HG02840 (cell line): Measurements from ENCODE around the gene ITLN1.
"Not testable (repeated sequence)": the region's sequence is repeated elsewhere in the genome, so short reads cannot be mapped to it uniquely, and the experiment has no call there.

ENCODE experiments used
- ATAC-seq: cut with Tn5 transposase; IDR thresholded peaks from one replicate; pipeline ENCODE4 v1.9.1; 2021; ENCODE audit warnings: mild to moderate bottlenecking, moderate library complexity, moderate number of reproducible peaks; ENCODE audit not compliant: unreplicated experiment, low FRiP score

ITLN1 gene

GRCh38 chr1:160885042-160885441 is at the start of gene ITLN1:
TSS of gene ITLN1 (minus strand) at chr1:160885180. CDS start at chr1:160884877, 303 bp downstream.
- no peak for ATAC-seq

DNA sequence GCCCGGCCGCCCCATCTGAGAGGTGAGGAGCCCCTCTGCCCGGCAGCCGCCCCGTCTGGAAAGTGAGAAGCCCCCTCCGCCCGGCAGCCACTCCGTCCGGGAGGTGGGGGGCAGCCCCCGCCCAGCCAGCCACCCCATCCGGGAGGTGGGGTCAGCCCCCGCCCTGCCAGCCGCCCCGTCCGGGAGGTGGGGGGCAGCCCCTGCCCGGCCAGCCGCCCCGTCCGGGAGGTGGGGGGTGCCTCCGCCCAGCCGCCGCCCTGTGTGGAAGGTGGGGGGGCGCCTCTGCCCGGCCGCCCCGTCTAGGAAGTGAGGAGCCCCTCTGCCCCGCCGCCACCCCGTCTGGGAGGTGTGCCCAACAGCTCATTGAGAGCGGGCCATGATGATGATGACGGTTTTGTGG is 48.3 kb upstream of the ITLN1 start:
- ATAC-seq: not testable (repeated sequence)

DNA sequence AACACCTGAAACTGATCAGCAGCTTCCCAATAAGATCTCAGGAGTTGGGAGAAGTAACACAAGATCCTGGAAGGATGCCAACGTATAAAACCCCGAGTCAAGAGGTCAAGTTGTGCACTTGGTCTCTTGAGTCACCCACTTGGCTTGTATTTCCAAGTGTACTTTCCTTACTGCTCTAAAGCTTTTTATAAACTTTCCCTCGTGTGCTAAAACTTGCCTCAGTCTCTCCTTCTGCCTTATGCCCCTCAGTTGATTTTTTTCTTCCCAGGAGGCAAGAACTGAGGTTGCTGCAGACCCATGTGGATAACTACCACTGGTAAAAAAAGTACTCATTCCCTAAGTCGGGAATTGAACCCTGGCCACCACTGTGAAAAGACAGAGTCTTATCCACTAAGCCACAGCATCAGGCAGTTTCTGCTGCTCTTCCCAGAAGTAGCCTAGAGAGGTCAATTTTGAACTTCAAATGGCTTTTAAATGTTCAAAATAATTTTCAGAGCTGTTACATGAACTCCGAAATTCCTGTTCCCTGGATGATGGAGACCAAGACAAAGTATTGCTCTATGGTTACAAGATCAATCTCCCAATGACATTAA is 40.8 kb upstream of the ITLN1 start:
- ATAC-seq: no peak

DNA sequence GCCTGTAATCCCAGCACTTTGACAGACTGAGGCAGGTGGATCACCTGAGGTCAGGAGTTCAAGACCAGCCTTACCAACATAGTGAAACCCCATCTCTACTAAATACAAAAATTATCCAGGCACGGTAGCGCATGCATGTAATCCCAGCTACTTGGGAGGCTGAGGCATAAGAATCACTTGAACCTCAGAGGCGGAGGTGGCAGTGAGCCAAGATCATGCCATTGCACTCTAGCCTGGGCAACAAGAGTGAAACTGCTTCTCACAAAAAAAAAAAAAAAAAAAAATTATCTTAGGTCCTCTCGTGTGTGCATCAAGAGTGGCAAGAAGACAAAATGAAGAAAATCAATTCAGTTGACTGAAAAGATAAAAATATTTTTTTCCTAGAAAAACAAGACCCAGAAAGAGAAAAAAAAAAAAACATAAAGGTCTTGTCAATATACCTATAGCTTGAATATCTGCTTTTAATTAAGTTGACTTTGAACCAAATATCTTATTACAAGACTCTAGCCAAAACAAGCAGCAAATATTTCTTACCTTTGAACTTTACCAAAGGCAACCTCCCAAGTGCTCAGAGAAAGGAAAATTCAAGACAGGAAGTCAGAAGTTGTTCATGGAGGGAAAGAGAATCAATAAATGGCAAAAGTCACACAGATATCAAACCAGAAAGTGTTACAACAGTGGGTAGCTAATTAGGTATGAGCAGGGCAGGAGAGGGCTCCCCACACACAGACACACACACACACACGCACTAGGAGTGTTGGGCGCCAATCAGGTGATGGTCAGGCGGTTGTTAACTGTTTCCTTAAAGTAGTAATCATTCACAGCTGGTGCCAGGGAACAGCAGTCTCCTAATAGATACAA is 40.0 kb upstream of the ITLN1 start:
- ATAC-seq: no peak

- no peak for ATAC-seq
These were observed 31.7 kb upstream of the ITLN1 start for GRCh38 chr1:160916666-160917065.

DNA sequence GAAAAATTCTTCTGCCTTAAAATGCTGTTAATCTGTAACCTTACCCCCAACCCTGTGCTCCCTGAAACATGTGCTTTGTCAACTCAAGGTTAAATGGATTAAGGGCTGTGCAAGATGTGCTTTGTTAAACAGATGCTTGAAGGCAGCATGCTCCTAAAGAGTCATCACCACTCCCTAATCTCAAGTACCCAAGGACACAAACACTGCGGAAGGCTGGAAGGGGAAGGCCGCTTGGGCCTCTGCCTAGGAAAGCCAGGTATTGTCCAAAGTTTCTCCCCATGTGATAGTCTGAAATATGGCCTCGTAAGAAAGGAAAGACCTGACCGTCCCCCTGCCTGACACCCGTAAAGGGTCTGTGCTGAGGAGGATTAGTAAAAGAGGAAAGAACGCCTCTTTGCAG is 28.2 kb upstream of the ITLN1 start:
- ATAC-seq: not testable (repeated sequence)

- no peak for ATAC-seq
These were observed 26.9 kb upstream of the ITLN1 start for GRCh38 chr1:160911925-160912324.

DNA sequence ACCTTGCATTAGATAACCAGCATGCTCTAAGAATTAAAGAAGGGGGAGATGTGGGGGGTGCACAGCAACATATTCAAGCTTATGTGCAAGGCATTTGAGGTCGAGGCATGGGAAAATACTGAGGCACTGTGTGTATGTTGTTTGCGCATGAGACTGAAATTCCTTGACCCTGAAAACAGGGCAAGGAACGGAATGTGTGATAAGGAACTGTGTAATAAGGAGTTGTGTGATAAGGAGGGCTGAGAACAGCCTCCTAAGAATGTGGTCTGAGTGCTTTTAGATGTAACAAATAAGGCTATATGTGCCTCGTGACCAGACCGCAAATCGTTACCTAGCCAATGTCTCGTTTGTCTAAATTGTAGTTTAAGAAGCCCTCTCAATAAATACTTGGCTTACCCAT is 26.5 kb upstream of the ITLN1 start:
- ATAC-seq: no peak

- ATAC-seq: no peak
These were observed 25.3 kb upstream of the ITLN1 start for GRCh38 chr1:160910170-160910750.

DNA sequence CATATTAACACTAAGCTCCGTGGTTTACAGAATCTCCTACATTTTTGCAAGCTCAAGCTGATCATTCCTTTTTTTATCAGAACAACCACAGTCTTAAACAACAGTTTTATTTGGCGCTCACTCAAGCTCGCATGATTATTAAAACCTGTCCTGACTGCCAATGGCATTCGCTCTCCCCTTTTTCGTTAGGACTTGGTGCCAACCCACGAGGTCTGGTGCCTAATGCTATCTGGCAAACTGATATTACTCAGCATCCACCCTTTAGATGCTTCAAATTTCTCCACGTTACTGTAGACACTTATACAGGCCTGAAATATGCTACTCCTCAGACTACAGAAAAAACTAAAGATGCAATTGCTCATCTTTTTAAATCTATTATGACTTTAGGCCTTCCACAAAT is 23.0 kb upstream of the ITLN1 start:
- ATAC-seq: no peak

DNA sequence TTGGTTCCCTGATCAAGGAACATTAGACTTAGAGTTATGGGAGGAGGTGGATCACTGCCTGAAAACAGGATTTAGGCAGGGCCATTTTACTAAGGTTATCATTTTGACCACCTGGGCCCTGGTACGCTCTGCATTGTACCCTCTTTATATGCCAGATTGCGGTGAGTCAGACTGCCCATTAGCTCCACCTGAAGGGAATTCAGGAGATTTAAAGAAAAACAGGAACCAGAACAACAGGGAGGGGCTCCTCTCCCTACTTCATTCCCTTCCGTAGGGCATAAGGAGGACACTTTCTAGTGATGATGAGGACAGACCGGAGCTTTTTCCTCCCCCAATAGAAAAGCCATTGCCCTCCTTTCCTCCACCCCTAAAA is 20.6 kb upstream of the ITLN1 start:
- no peak for ATAC-seq

DNA sequence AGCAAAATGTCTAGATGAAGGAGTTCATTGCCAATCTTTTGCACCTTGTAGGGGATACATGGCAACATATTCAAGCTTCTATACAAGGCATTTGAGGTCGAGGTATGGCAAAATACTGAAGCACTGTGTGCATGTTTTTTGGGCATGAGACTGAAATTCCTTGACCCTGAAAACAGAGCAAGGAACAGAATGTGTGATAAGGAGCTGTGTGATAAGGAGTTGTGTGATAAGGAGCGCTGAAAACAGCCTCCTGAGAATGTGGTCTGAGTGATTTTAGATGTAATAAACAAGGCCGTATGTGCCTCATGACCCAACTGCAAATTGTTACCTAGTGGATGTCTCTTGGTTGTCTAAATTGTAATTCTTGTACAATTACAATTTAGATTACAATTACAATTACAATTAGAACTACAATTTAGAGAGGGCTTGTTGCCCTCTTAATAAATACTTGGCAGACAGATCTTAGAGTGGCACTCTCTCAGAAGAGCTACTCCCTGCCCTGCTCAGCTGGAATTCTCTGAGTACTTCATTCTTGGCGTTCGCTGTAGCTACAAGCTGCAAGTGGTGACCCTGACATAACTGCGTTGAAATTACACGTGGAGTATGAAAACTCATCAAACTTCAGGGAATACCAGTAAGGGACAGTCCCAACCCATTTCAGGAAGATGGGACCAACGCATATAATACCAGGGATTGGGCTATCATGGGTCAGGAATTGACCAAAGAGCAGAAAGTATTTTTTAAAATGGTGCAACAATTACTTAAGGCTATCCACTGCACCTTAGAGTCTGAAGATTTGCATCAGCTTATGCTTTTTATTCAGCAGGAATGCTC is 20.0 kb upstream of the ITLN1 start:
- no peak for ATAC-seq

DNA sequence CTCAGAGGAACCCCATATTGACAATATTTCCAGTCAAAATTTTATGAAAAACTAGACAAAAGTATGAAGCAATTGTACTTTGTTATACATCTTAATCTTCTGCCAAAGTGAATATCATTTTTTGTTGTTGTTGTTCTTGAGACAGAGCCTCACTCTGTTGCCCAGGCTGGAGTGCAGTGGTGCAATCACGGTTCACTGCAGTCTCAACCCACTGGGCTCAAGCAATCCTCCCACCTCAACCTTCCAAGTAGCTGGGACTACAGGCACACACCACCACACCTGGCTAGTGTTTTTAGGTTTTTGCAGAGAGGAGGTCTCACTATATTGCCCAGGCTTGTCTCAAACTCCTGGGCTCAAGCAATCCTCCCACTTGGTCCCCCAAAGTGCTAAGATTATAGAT is 17.3 kb upstream of the ITLN1 start:
- ATAC-seq: not testable (repeated sequence)

GRCh38 chr1:160901768-160902167 is 16.8 kb upstream of the ITLN1 start:
- ATAC-seq: no peak

DNA sequence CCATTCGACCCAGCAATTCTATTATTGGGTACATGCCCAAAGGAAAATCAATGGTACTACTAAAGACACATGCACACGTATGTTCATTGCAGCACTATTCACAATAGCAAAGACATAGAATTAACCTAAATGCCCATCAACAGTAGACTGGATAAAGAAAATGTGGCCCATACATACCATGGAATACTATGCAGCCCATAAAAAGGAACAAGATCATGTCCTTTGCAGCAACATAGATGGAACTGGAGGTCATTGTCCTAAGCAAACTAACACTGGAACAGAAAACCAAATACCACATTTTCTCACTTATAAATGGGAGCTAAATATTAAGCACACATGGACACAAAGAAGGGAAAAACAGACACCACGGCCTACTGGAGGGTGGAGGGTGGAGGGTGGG is 15.7 kb upstream of the ITLN1 start:
- ATAC-seq: not testable (repeated sequence)

- ATAC-seq: not testable (repeated sequence)
These were observed 9.6 kb upstream of the ITLN1 start for GRCh38 chr1:160894368-160895135.

- no peak for ATAC-seq
These were observed 6.5 kb upstream of the ITLN1 start for GRCh38 chr1:160891474-160891873.

DNA sequence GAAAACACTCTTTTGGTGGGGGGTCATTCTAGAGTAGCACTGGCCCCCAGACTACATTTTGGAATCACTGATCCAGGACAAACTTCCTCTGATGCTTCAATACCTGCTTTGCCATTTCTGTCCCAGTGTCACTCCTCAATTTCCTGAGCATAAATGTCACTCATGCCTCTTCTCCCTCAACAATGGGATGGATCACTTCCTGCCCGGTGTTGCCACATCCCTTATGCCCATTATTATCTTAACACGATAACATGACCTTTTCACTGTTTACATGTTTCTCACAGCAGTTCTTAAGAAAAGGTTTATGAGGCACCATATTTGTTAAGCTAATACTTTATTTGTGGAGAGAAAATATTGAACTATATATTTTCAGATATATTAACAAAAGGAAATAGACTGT is 3.9 kb upstream of the ITLN1 start:
- ATAC-seq: no peak

- ATAC-seq: no peak
These were observed 2.1 kb upstream of the ITLN1 start for GRCh38 chr1:160887071-160887470.

- no peak for ATAC-seq
These were observed 401 bp downstream of the ITLN1 start for GRCh38 chr1:160884579-160884978.
